Testis (tissue), 3 donors: ENCODE data around the gene TCN1. TPM values are rescaled to one million over a fixed set of nuclear protein-coding genes. Genes with fewer than 3 reads are reported as not detected.
"Not testable (repeated sequence)": the region's sequence is repeated elsewhere in the genome, so short reads cannot be mapped to it uniquely, and the experiment has no call there.

ENCODE experiments used
- DNase-seq: peaks from one replicate; pipeline ENCODE4 v3.0.0-alpha.2; 2019
- H3K27ac ChIP-seq, 2 donors: fragments of 200-600 bp; sonication (generic); one replicate each; pipeline ENCODE4 v1.5.1; 2019
- H3K27me3 ChIP-seq: fragments of 200-600 bp; sonication (generic); one replicate; pipeline ENCODE4 v1.5.1; 2019
- H3K36me3 ChIP-seq: fragments of 200-600 bp; sonication (generic); one replicate; pipeline ENCODE4 v1.5.1; 2017; ENCODE audit warnings: low read depth; ENCODE audit errors: missing control alignments
- H3K4me1 ChIP-seq: fragments of 200-600 bp; sonication (generic); one replicate; pipeline ENCODE4 v1.5.1; 2019
- H3K4me3 ChIP-seq, 2 donors: fragments of 200-600 bp; sonication (generic); one replicate each; pipeline ENCODE4 v1.5.1; 2017 to 2019
- H3K9me3 ChIP-seq: fragments of 200-600 bp; sonication (generic); one replicate; pipeline ENCODE4 v1.5.1; 2017
- CTCF ChIP-seq, 3 experiments: fragments of 450-650 bp in 2 of 3; fragments of 200-600 bp in 1 of 3; sonication (generic) in 1 of 3; IDR thresholded peaks; one replicate each; pipeline ENCODE4 v1.5.1; 2016 to 2019; ENCODE audit warnings: antibody characterized with exemption in 3 of 3, mild to moderate bottlenecking in 2 of 3, moderate library complexity in 1 of 3
- POLR2A ChIP-seq: fragments of 450-650 bp; IDR thresholded peaks from one replicate; pipeline ENCODE4 v1.6.1; 2017; ENCODE audit warnings: antibody characterized with exemption, mild to moderate bottlenecking, moderate library complexity
- WGBS, 2 donors: methylation state at CpG; one replicate each; pipeline ENCODE4 v1.1.5; 2018; 5-methylcytosine and 5-hydroxymethylcytosine counted together
- intact Hi-C: fragments of 100-400 bp; cut with DNase I; formaldehyde crosslinking; loops from one replicate; pipeline ENCODE4 v1.15.1; 2023; ENCODE audit warnings: low total_unique reads
- polyA plus RNA-seq: library from polyadenylated mRNA; stranded (reverse); fragments of 350-450 nt; fragmentation: Illumina TruSeq; extraction: RNeasy Lipid Tissue Mini Kit (QIAGEN cat#74804); gene quantifications from one replicate; pipeline ENCODE4 v1.2.3, GENCODE V29; 2014; ENCODE audit warnings: low read depth, low replicate concordance; ENCODE audit not compliant: insufficient read depth
- total RNA-seq, 2 donors: library from RNA; depleted of rRNA; stranded (reverse); fragments of >200 nt; gene quantifications; one replicate each; pipeline ENCODE4 v1.2.3, GENCODE V29; 2016

TCN1 gene
- total and polyA plus RNA-seq, 3 donors from 2014 or later, result 1.1 to 4.3 (median 1.6) TPM

GRCh38 chr11:59898650-59899049, 32.4 kb upstream of the TCN1 start:
- TF ChIP-seq CTCF (IDR thresholded peaks at IDR 0.05) (no peak), POLR2A (no peak)

GRCh38 chr11:59898046-59898445, 31.8 kb upstream of the TCN1 start:
- no peak for DNase-seq
- intact Hi-C loops, result no loop called here
- WGBS, 2 donors, result 65 to 80% methylated on average over 30 to 31 of the region's 31 CpGs

More at GRCh38 chr11:59898650-59899049, 32.4 kb upstream of the TCN1 start:
- no peaks in the 10 kb centered on the region for H3K4me1 ChIP-seq
- 62 to 78% methylated on average over 7 of the region's 7 CpGs for WGBS, 2 donors
- H3K27me3 ChIP-seq, result no peaks in the 10 kb centered on the region
- DNase-seq, result no peak
- no peak overlapping the region for H3K27ac ChIP-seq
- H3K36me3 ChIP-seq, result no peaks in the 10 kb centered on the region
- H3K4me3 ChIP-seq, result peak overlapping the region in 1 of 2 donors; percentile 47
- intact Hi-C loops, result no loop called here
- H3K9me3 ChIP-seq, result no peaks in the 10 kb centered on the region

GRCh38 chr11:59894616-59895015, 28.3 kb upstream of the TCN1 start:
- TF ChIP-seq POLR2A, result no peak
- TF ChIP-seq CTCF (IDR thresholded peaks at IDR 0.05), result no peak
- H3K27ac ChIP-seq, result no peak overlapping the region
- H3K36me3 ChIP-seq, result no peaks in the 10 kb centered on the region
- H3K27me3 ChIP-seq, result no peaks in the 10 kb centered on the region
- 90 to 100% methylated on average over 1 of the region's 1 CpG for WGBS, 2 donors
- intact Hi-C loops, result no loop called here
- no peak for DNase-seq
- no peaks in the 10 kb centered on the region for H3K4me1 ChIP-seq
- no peak overlapping the region for H3K4me3 ChIP-seq
- H3K9me3 ChIP-seq, result no peaks in the 10 kb centered on the region

More at GRCh38 chr11:59898046-59898445, 31.8 kb upstream of the TCN1 start:
- Histone ChIP-seq H3K9me3 (no peaks in the 10 kb centered on the region), H3K4me3 (peak overlapping the region; percentile 29 to 47), H3K36me3 (no peaks in the 10 kb centered on the region), H3K27me3 (no peaks in the 10 kb centered on the region), H3K4me1 (no peaks in the 10 kb centered on the region), H3K27ac (no peak overlapping the region)
- TF ChIP-seq CTCF (IDR thresholded peaks at IDR 0.05) (no peak), POLR2A (no peak)

- peak; percentile 51 for DNase-seq
- Histone ChIP-seq H3K9me3 (no peaks in the 10 kb centered on the region), H3K4me3 (no peak overlapping the region), H3K27me3 (no peaks in the 10 kb centered on the region), H3K27ac (no peak overlapping the region), H3K36me3 (no peaks in the 10 kb centered on the region), H3K4me1 (no peaks in the 10 kb centered on the region)
- intact Hi-C loops, result no loop called here
- WGBS, 2 donors, result 25% methylated on average over 4 of the region's 4 CpGs
- no peak for TF ChIP-seq CTCF (IDR thresholded peaks at IDR 0.05)
Measured at GRCh38 chr11:59891781-59892181, 25.5 kb upstream of the TCN1 start.

- not testable (repeated sequence) for H3K9me3 ChIP-seq
Measured at GRCh38 chr11:59887156-59887555, 20.9 kb upstream of the TCN1 start.

More at GRCh38 chr11:59887156-59887555, 20.9 kb upstream of the TCN1 start:
- H3K36me3 ChIP-seq, H3K27ac ChIP-seq, DNase-seq, H3K4me1 ChIP-seq, intact Hi-C loops, H3K27me3 ChIP-seq, H3K4me3 ChIP-seq: not testable (repeated sequence)
